Fibroblast of villous mesenchyme (primary cell): ENCODE data around the gene ATP8A2. TPM values are rescaled to one million over a fixed set of nuclear protein-coding genes. Genes with fewer than 3 reads are reported as not detected.

Experiments
- DNase-seq: peaks from one replicate; pipeline ENCODE4 v3.0.0-alpha.2; 2010; ENCODE audit warnings: low read depth
- H3K4me3 ChIP-seq: 2 replicates; pipeline ENCODE4 v1.5.1; 2011; ENCODE audit warnings: low read depth, mild to moderate bottlenecking, low read length
- total RNA-seq: library from RNA; depleted of rRNA; stranded (reverse); fragments of >200 nt; gene quantifications from 2 replicates; pipeline ENCODE4 v1.2.3, GENCODE V29; 2012
- TF ChIP-seq, protein P1 (sequence below): IDR thresholded peaks from 2 replicates; pipeline ENCODE4 v1.5.1; 2012; ENCODE audit warnings: low read depth, mild to moderate bottlenecking, low read length; ENCODE audit not compliant: insufficient read depth

Gene ATP8A2
- total RNA-seq, 1 donor: under 0.01 TPM

DNA sequence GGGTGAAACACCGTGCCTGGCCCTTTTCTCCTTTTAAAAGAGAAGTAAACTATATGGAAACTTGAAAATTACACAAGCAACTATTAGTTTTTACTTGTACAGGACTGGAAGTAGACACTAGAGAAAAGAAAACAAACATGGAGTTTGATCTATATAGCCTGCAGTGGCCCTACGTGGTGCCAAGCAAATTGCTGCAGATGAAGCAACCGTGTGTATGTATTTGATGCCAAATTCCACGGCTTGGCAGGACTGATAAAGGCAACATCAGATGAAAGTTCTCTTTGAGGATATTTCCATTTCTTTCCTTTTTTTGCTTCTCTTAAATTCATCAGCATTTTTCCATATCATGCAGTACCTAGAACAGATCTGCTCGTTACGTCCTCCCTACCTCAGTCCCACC, 49.8 kb downstream of the ATP8A2 start:
- TF ChIP-seq, protein P1, sequence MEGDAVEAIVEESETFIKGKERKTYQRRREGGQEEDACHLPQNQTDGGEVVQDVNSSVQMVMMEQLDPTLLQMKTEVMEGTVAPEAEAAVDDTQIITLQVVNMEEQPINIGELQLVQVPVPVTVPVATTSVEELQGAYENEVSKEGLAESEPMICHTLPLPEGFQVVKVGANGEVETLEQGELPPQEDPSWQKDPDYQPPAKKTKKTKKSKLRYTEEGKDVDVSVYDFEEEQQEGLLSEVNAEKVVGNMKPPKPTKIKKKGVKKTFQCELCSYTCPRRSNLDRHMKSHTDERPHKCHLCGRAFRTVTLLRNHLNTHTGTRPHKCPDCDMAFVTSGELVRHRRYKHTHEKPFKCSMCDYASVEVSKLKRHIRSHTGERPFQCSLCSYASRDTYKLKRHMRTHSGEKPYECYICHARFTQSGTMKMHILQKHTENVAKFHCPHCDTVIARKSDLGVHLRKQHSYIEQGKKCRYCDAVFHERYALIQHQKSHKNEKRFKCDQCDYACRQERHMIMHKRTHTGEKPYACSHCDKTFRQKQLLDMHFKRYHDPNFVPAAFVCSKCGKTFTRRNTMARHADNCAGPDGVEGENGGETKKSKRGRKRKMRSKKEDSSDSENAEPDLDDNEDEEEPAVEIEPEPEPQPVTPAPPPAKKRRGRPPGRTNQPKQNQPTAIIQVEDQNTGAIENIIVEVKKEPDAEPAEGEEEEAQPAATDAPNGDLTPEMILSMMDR: no peak
- H3K4me3 ChIP-seq: no peak overlapping the region
- DNase-seq: no peak

DNA sequence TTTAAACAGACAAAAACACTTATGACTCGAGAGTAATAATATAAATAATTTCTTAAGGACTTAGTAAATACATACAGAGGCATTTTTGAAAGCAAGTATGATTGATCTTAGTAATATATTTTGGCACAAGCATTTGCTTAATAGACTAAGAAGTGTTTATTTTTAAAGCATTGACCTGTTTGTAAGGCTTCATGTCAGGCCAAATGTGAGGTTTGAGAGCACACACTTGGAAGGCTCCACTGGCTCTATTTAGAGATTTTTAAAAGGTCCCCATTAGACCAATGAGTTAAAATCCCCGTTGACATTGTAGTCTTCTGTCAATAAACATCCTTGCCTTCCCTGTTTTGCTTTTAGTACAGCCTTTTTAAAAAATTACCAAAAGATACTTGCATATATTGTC, 50.4 kb downstream of the ATP8A2 start:
- no peak for DNase-seq
- TF ChIP-seq, protein P1: no peak

DNA sequence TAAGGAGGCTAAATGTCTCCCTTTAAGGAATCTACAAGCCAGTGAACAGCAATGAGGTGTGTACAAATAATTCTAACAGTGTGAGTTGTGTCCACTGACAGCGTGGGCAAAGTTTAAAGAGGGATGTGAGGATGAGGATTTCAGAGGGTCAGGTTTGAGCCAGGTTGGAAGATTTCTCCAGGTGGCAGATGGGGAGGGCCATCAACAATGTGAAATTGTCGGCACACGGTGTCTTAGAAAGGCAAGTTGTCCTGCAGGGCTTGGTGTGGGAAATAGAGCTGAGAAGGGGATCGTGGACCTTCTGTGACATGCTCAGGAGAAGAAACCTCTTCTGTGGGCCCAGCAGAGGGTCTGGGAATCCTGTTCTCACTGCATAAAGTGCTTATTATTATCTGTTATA, 52.1 kb downstream of the ATP8A2 start:
- H3K4me3 ChIP-seq: no peak overlapping the region
- TF ChIP-seq, protein P1: no peak

More for the DNA sequence above, 50.4 kb downstream of the ATP8A2 start:
- no peak overlapping the region for H3K4me3 ChIP-seq

DNA sequence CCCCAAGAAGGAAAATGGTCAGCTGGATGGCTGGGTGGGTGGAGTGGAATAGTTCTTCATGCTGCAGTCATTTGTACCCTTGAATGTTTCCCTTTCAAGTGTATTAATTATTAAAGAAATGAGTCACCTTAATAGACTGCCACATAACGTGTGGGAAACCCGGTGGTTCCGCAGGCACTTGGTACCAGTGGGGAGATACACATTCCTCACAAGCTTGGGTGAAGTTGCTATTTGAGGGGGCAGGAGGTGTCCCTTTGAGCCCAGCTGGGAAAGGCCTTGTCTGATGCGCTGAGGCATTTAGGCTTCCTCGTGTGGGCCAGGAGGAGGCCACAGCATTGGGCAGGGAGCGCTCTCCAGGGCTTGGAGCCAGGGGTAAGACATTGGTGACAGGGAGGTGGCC, 57.7 kb downstream of the ATP8A2 start:
- TF ChIP-seq, protein P1: no peak
- DNase-seq: no peak
- H3K4me3 ChIP-seq: no peak overlapping the region

More for the DNA sequence above, 52.1 kb downstream of the ATP8A2 start:
- no peak for DNase-seq

DNA sequence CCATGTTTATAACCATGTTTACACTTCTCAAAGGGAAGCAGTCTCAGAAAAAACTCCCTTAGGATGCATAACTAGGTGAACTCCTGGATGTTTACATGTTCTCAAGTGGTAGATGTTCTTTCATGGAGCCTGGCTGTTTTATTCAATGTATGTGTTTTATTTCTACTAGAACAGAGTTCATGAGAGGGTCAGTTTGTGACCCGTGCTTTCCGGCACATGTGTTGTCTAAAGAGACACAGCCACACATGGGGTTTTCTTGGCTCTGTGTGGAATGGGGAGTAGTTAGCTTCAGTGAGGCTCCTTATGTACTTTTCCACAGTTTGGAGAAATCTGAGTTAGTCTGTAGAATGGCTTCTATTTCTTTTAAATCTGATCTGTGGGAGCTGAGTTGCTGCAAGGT, 60.9 kb downstream of the ATP8A2 start:
- peak; percentile 57 for DNase-seq
- no peak overlapping the region for H3K4me3 ChIP-seq

DNA sequence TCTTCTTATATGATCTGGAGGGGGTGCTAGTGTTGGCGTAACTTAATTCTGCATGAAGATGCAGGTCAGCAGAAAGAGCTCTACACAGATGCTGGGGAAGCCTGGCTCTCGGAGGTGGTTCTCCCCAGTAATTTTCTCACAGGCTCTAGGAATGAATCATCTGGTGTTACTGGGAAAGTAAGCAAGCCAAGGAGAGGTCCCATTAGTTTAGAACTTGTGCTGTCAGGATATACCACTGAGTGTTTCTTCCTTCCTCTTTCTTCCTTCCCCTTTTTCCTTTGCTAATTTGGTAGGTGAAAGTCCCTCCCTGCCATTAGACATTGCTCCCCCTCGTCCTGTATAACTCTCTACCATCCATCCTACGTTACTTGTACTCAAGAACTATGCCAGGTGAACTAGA, 68.3 kb downstream of the ATP8A2 start:
- TF ChIP-seq, protein P1: no peak
- H3K4me3 ChIP-seq: no peak overlapping the region
- DNase-seq: no peak

More for the DNA sequence above, 60.9 kb downstream of the ATP8A2 start:
- TF ChIP-seq, protein P1: no peak

DNA sequence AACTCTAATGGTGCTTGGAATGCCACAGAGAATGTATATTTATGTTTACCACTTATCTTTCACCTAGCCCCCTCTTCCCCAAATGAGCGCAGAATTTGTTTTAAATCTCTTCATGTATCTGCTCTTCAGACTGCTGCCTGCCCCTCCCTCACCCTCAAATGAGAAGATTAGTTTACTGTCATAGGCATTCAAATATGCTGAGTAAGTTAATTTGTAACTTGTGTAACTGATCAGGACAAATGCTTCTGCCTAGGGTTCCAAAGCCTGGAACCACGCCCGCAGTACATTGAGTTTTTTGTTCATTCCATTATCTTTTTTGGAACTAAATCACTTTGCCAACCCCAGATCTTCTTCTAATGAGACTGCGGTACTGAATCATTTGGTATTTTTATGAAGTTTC, 74.5 kb downstream of the ATP8A2 start:
- TF ChIP-seq, protein P1: no peak
- DNase-seq: no peak
- no peak overlapping the region for H3K4me3 ChIP-seq
